Stomach (tissue), 4 donors: ENCODE data around the gene ZPBP2.

Experiments used
- EP300 ChIP-seq: sonication (generic); formaldehyde crosslinking; IDR thresholded peaks from one replicate; pipeline ENCODE4 v1.6.1; 2017; ENCODE audit warnings: antibody characterized with exemption
- POLR2A ChIP-seq, 4 donors: fragments of 450-650 bp; IDR thresholded peaks; one replicate each; pipeline ENCODE4 v1.6.1; 2016; ENCODE audit warnings: antibody characterized with exemption in 4 of 4, control low read depth in 2 of 4, mild to moderate bottlenecking in 1 of 4, moderate library complexity in 1 of 4
- POLR2AphosphoS5 ChIP-seq, 3 donors: sonication (generic); formaldehyde crosslinking; IDR thresholded peaks; one replicate each; pipeline ENCODE4 v1.6.1; 2016; ENCODE audit warnings: antibody characterized with exemption in 3 of 3

- TF ChIP-seq POLR2A (IDR thresholded peaks at IDR 0.05) (no peak), POLR2AphosphoS5 (IDR thresholded peaks at IDR 0.05) (no peak), EP300 (no peak)
Measured at GRCh38 chr17:39908789-39909352, 40.9 kb downstream of the ZPBP2 start.
